Measurements from ENCODE around the gene FN3KRP.

Gene FN3KRP

DNA sequence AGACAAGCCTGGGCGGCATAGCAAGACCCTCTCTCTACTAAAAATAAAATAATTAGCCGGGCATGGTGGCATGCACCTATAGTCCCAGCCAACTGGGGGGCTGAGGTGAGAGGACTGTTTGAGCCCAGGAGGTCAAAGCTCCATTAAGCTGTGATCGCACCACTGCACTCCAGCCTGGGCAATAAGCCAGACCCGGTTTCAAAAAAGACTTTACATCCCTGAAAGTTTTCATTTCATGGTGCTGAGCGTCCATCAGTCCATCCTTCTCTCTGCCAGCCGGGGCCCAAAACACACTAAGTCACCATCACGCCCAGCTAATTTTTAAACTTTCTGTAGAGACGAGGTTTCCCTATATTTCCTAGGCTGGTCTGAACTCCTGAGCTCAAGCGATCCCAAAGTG, 28.6 kb upstream of the FN3KRP start:
- no peak for DNase-seq

DNA sequence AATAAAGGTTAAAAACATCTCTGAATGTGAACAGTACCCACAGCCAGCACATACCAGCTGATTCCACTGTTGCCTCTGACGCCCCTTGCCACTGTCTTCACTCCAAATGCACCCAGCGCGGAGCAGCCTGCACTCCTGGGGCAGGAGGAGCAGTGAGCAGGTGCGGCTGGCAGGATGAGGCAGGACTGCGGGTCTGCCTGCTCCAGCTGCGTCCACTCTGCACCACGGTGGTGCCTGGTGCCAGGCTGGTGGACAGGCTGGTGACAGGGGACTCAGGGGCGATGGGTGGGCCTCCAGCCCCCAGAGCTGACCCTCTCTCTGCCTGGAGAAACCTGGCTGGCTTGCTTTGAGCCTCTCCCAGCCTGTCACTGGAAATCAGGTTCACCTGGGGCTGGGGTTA, 27.4 kb upstream of the FN3KRP start:
- DNase-seq = no peak

DNA sequence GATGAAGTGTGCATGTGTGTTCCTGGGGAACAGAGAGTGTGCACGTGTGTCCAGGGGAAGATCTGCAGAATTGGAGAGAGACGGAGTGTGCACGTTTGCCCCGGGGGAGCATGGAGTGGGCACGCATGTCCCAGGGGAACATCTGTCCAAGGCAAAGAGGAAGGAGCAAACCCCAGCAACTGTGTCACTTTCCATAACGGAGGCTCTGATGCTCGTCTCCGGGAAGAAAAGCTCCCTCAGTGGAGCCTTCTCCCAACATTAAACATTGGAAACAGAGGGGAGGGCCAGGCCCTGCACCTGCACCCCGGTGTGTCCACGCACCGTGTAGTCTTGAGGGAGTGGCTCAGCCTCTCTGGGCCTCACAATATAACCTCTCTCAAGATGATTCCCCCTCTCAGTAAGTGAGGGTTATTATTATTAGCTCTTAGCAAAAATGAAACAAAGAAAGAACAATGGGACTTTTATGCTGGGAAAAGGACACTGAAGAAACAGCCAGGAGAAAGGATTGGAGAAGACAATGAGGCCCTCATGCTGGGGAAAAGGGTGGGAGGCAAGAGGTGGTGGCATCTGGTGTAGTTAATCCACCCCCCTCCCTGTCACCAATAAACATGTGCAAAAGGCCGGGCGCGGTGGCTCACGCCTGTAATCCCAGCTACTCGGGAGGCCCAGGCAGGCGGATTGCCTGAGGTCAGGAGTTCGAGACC, 25.6 kb upstream of the FN3KRP start:
- no peak for DNase-seq

DNA sequence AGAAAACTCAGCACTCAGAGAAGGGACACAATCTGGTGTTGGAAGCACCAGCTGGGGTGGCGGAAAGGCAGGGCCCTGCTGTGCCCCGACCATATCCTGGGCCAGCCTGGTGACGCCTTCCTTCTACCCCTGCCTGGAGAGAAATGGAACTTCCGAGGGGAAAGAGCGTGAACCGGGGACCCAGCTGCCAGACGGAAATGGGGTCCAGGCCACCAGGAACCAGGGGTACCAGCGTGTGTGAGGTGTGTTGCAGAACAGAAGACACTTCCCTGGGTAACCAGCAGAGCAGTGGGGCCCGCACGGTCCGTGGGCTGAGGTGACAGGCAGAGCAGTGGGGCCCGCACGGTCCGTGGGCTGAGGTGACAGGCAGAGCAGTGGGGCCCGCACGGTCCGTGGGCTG, 24.8 kb upstream of the FN3KRP start:
- DNase-seq = no peak

DNA sequence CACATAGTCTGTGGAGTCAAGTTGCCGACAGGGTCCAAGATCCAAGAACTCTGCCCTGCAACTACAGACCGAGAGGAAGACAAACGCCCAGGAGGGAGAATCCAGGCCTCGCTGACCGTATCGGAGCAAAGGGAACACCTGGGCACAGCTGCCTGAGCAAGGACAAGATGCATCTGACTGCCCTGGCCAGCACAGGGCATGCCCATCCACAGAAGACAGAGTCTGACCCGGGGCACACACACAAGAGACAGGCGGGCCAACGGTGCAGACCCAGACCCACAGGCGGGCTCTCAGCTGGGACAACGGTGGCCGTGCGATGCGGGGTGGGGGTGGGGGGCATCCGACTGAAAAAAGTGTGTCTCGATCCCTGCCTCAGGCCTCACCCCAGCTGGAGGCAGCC, 24.2 kb upstream of the FN3KRP start:
- no peak for DNase-seq

DNA sequence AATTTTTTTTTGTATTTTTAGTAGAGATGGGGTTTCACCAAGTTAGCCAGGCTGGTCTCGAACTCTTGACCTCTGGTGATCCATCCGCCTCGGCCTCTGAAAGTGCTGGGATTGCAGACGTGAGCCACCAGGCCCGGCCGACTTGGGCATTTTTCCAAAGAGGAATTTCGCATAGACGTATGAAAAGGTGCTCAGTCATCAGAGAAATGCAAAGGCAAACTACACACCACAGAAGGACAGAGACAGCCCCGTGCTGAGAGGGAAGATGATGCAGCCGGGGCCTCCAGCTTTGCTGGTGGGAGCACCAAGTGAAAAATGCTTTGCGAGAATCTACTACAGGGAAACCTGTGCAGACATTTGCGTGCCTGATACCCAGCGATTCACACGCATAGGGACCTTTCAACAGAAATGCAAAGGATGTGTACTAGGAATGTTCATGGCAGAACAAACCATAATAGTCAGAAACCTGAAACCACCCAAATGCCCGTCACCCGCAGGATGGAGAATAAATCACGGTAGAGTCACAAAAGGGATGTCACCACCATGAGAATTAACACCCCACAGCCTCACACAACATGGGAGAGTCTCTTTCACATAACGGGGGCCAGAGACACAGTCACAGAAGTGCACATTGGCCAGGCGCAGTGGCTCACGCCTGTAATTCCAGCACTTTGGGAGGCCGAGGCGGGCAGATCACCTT, 23.2 kb upstream of the FN3KRP start:
- no peak for DNase-seq

DNA sequence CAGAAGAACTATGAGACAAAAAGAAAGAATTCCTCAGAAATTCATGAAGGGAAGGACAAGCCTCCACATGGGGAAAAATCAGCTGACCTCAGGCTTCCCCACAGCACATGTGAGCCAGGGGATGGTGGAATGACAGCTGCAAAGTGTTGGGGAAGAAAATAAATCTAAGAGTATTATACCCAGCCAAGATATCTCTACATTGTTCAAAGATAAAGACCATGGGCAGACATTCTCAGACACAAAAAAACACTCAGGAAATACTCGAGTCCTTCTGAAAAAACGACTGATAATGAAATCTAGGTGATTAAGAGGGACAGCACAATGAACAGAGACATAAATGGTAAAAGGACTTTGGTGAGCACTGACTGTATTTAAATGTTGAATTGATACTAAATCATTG, 21.9 kb upstream of the FN3KRP start:
- DNase-seq = no peak

DNA sequence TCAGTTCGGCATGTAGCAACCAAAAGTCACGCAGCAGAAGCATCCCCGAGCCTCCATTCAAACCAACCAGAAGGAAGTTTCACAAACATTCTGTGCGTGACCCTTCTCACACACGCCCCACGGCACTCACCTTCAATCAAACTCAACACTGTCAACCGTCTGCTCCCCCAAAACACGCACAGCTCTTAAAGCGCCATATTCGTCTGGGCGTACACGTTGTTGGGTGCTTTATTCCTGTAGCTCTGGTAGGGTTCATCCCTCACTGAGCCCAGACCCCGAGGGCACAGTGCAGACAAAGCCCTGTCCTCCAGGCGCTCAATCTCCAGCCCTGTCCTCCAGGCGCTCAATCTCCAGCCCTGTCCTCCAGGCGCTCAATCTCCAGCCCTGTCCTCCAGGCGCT, 20.2 kb upstream of the FN3KRP start:
- no peak for DNase-seq

DNA sequence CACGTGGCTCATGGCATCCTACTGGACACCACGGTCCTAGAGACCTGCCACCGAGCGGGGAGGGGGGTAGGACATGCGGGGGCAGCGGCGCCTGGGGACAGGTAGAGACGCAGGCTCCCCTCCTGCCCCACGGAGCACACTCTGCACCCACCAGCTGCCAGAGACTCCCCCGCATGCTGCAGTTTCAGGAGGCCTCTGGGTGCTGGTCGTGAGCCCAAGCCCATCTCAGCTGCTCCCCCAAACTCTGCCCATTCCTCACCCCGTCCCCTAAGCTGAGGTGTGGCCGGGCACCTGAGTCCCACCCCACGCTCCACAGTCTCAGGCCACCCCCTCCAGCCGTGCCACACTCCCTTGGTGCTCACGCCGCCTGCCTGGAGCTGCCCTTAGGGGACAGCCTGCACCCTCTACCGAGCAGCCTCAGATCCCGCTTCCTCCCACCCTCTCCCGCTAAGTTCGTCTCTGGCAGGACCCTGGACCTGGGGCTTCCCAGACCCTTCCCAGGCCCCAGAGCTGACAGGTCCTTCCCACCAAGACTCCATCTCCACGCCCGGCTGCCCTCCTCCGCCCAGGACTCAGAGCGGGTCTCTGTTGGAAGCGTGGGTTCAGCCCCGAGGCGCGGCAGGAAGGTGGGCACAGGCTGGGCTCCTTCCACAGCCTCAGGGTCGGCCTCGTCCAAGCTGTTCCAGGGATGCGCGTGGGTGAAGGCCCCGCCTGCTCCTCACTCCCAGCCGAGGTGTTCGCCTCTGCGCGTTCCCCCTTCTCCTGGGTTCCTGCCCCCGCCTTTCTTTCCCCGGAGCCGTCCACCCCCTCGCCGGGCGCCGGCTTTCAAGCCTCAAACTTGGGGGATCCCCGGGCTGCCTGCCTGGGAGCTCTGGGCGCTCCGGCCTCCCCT, 19.3 kb upstream of the FN3KRP start:
- no peak for DNase-seq

DNA sequence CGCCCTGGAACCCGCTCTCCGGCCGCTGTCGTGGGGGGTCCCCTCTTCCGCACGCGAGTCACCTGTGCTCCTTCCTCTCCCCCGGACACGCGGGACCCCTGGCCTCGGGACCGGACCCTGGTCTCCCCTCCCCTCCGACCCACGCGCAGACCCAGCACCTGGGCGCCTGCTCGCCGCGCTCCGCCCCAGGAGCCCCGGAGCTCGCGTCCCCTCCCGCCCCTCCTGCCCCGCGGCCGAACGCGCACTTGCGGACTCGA, 18.8 kb upstream of the FN3KRP start:
- no peak for DNase-seq

DNA sequence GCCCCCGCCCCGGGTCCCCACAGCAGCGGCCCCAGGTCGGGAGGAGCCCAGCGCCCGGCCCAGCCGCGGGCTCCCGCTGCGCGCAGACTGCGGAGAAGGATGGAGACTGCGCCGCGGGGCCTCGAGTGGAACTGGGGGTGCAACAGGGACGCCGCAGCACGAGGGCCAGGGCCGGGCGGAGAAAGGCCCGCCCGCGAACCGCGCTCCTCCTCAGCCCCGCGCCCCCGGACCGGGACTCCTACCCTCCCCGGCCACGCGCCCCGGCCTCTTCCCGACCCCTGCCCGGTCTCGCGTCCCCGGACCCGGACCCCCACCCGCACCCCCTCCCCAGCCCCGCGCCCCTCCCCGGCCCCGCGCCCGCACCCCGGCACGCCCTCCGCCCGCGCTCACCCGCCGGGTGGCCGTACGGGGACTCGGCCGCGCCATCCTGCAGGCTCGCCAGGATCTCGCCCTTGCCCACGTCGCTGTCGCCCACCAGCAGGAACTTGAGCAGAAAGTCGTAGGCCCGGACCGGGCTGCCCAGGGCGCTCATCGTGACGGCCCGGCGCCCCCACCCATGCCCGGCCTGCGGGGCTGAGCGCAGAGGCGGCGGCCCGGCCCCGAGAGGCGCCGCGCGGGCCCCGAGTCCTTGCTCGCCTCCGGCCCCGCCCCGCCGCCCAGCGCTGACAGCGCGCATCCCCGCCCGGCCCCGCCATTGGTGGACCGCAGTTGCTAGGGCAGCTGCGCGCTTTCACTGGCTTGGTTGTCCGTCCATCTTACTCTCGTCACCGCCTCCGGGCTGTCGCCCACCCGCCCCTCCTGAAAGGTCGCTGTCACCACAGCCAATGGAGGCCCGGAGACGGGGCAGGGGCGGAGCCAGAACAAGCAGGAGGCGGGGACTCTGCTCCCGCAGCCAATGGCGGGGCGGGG, 18.2 kb upstream of the FN3KRP start, which contains the start of gene RAB40B:
TSS of gene RAB40B (minus strand) at position 634 of the 909 bp plus-strand sequence. CDS start at position 532, 102 bp downstream.
- peak; percentile 97 for DNase-seq

DNA sequence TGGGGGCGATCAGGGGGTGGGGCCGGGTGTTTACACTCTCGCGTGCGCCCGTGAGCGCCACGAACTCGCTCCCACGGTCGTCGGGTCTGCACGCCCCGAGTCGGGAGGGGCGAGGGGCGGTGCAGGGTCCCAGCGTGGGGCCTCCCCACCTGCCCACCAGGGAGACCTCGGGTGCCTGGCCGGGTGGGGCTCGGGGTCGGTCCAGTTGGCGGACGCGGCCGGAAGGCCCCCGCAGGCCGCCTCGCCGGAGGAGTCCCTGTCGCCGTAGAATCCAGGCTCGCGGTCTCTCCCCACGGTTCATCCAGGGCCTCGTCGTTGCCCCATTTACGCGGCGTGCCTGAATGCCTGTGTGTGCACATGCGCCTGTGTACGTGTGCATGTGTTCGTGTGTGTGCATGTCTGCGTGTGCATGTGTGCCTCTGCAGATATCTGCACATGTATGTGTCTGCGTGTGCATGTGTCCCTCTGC, 17.5 kb upstream of the FN3KRP start:
- no peak for DNase-seq

DNA sequence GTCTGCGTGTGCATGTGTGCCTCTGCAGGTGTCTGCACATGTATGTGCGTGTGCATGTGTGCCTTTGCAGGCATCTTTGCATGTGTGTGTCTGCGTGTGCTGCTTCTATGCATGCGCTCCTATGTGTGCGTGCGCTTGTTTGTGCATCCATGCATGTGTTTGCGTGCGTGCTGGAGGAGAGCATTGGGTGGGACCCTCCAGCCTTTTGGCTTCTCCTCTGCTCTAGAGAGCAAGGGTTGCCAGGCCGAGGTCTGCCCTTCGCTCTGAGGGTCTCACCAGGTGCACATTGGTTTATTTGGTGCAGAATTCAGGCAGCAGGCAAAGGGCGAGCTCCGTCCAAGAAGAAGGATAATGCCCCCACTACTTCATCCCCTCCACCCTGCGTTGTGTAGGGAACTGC, 17.0 kb upstream of the FN3KRP start:
- DNase-seq = no peak

DNA sequence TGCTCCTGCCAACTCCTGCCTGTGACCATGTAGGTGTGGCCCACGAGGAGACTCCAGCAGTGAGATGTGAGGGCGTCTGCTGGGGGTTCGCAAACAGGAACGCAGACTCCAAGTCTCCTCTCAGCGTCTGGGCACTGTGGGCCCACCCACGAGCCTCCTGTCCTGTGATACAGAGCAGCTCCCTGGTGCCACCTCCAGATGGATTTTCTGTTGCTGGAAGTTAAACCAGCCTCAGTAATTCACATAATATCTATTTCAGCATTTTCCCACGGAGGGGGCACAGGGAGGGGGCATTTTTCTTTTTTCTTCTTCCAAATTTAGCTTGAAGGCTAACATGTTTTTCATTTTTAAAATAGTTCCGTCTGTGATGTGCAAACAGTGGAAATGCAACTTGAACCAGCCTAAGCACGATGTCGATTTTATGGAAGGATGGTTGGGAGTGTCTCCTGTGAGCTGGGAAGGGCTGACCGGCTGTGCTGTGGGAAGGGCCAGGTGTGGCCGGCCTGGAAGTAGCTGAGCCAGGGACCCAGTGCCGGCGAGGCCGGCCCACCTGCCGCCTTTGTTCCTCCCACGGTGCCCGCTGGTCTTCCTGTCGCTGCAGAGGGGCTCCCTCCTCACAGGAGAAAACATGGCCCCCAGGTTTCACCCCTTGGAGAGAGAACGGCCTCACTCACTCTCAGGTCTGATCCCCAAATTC, 14.1 kb upstream of the FN3KRP start:
- no peak for DNase-seq

DNA sequence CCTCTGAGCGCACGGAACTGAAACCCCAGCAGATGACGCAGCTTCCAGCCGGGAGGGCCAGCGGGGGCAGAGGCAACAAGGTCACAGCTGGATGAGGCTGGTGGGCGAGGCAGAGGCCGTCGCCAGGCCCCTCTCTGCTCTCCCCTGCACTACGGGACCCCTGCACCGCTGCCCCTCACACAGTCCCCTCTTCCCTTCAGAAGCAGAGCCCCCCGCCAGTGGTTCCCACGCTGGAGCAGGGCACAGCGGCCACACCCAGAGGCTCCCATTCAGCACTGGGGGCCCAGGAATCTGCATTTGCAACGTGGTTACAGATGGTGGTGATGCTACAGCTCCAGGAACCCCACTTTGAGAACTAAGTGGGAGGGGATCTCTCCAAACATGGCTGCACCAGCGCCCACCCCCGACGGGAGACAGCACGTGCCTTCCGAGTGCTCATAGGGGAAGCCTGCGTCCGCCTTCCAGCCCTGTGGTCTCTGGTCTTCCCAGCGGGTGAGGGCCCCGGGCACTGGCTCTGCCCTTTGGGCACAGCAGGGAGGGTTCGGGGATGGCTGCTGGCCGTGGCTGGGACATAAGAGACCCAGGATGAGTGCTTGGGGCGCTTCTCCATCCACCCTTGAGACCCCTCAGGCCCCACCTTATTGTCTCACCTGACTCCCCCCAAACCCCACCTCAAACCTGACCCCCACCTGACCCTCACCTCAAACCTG, 13.3 kb upstream of the FN3KRP start:
- DNase-seq = peak; percentile 44

DNA sequence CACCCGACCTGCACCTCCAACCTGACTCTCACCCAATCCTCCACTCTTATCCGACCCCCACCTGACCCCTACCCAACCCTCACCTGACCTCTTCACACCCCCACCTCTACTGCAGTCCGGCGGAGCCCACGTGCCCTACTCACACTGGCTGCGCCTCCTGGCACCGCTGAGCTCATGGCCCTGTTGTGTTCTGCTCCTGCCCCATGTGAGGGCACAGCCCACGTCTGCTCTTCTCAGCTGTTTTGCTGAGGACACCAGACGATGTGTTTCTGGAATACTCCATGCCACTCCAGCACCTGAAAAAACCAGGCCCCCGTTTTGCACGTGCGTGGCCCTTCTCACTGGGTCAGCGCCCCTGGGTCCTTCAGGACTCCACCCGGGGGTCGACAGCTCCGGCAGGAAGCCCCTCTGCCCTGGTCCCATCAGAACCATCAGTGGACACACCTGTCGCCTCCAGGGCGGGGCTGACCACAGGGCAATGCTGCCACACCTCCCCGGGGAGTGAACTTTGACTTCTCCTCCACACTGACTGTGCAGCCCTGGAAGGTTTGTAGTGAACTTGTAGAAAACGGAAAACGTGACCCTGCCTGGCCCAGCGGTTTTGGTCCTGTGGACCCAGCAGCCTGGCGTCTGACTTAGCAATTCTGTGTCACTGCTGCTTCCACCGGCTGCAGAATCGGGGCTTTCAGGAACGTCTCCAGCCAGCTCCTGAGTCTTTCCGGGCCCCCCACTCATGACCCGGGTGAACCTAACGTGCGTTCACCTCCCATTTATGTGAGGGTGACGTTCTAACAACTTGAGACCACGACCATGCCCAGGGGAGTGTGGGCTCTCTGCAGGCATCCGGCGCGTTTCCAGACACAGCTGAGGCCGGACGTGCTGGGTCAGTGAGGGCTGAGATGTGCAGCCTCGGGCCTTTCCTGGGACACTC, 12.3 kb upstream of the FN3KRP start:
- DNase-seq = no peak

DNA sequence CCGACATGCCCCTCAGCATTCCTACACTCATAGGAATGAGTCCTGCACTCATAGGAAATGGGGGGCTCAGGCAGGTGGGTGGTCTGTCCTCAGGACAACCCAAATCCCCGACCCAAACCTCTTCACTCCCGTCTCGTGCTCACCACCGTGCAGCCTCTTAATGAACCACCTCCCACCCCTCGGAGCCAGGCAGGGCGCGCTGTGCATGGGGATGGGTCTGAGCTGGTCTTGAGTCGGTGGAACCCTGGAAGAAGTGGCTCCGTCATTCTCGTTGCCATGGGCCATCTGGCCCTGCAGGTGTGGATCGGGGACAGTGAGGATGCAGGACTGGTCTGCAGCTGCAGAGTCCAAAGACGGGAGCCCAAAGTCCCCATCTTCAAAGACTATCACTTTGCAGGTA, 11.6 kb upstream of the FN3KRP start:
- no peak for DNase-seq

DNA sequence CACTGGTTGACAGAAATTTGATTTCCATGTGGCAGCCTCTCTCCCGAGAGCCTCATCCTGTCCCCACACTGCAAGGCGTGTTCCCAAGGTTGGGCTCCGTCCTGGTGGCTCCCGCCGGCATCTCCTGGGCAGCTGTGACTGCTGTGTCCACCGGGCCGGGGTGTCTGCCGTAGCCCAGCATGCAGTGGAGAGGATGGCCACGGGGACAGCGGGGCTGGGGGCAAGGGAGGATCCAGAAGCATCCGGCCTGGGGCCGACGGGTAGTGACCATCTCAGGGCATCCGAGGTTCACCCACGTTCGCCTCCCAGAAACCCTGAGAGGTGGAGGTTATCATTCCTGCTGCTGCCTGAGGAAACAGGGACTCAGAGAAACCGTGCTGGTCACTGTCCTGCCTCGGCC, 10.8 kb upstream of the FN3KRP start:
- no peak for DNase-seq

DNA sequence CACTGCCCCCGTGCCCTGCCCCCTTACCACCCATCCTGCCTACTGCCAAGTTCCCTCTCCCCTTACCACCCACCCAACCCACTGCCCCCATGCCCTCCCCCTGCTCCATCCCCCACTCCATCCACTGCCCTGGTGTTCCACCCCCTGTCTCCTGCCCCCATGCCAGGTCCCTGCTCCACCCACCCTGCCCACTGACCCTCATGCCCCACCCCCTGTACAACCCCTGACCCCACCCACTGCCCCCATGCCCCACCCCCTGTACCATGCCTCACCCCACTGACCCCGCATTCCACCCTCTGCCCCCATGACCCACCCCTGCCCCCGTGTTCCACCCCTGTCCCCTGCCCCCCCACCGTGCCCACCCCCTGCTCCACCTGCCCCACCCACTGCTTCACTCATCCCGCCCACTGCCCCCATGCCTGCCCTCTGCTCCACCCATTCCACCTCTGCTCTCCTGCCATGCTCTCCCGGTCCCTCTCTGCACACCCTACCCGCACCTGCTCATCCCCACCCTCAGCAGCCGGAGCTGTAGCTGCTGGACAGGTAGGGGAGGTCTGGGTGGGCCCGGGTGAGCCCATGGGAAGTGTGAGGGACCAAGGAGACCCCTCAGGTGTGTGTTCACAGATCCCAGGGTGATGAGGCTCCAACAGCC, 7.4 kb upstream of the FN3KRP start:
- DNase-seq = no peak
